NB4 (cell line): ENCODE results near the gene CSNK2A1.

Source experiments
- DNase-seq: peaks from one replicate; pipeline ENCODE4 v3.0.0; 2010; ENCODE audit warnings: low read depth
- H3K4me3 ChIP-seq: one replicate; pipeline ENCODE4 v1.5.1; 2011; ENCODE audit warnings: mild to moderate bottlenecking, low read depth, low read length, moderate library complexity
- MYC ChIP-seq: IDR thresholded peaks from 2 replicates; pipeline ENCODE4 v1.6.1; 2011; ENCODE audit warnings: low read depth, low read length
- POLR2A ChIP-seq: IDR thresholded peaks from 2 replicates; pipeline ENCODE4 v1.6.1; 2011; ENCODE audit warnings: mild to moderate bottlenecking; ENCODE audit not compliant: insufficient read length; ENCODE audit errors: extremely low read depth
- TF ChIP-seq, protein P1 (sequence below): IDR thresholded peaks from 2 replicates; pipeline ENCODE4 v1.6.1; 2011; ENCODE audit warnings: low read depth, low read length
- TF ChIP-seq, protein P2 (sequence below): IDR thresholded peaks from one replicate; pipeline ENCODE4 v1.5.1; 2012; ENCODE audit warnings: low read depth, low read length

CSNK2A1 gene

DNA sequence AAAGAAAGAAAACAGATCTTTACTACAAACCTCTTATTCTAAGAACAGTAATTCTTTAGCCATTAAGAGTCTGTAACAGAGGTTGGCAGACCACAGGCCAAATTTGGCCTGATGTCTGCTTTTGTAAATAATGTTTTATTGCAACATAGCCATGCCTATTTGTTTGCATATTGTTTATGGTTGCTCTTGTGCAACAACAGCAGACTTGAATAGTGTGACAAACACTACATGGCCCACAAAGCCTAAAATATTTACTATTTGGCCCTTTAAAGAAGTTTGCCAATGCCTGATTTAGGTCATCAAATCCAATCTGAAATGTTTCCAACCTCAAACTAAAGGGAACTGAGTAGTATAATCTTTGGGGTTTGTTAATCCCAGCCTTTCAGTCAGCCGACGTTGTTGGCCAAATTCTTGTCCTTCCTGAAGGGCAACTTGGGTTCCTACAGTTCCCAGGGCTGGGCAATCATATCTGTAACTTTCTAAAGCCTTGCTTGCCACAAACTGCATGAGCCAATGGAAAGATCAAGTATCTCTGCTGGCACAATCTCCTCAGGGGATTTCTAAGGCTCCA, 47.4 kb downstream of the CSNK2A1 start:
- TF ChIP-seq POLR2A: no peak
- TF ChIP-seq, protein P1, sequence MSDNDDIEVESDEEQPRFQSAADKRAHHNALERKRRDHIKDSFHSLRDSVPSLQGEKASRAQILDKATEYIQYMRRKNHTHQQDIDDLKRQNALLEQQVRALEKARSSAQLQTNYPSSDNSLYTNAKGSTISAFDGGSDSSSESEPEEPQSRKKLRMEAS: no peak
- TF ChIP-seq, protein P2, sequence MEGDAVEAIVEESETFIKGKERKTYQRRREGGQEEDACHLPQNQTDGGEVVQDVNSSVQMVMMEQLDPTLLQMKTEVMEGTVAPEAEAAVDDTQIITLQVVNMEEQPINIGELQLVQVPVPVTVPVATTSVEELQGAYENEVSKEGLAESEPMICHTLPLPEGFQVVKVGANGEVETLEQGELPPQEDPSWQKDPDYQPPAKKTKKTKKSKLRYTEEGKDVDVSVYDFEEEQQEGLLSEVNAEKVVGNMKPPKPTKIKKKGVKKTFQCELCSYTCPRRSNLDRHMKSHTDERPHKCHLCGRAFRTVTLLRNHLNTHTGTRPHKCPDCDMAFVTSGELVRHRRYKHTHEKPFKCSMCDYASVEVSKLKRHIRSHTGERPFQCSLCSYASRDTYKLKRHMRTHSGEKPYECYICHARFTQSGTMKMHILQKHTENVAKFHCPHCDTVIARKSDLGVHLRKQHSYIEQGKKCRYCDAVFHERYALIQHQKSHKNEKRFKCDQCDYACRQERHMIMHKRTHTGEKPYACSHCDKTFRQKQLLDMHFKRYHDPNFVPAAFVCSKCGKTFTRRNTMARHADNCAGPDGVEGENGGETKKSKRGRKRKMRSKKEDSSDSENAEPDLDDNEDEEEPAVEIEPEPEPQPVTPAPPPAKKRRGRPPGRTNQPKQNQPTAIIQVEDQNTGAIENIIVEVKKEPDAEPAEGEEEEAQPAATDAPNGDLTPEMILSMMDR: no peak
- no peak for TF ChIP-seq MYC
- no peak for DNase-seq
- H3K4me3 ChIP-seq: no peak overlapping the region

DNA sequence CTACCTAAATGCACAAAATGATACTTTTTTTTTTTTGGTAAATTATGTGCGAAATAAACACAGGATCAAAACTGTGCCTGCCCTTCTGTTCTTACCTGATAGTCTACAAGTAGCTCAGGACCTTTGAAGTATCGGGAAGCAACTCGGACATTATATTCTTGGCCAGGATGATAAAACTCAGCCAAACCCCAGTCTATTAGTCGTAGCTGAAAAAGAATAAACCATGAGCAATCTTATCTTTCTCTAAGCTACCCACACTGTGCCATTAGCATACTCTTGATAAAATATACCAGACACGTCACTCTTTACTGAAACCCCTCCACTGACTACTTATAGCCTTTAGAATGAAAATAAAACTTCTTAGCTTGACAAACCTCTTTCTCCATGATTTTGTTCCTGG, 51.4 kb downstream of the CSNK2A1 start:
- no peak for DNase-seq
- no peak overlapping the region for H3K4me3 ChIP-seq
- TF ChIP-seq, protein P1: no peak
- no peak for TF ChIP-seq MYC
- TF ChIP-seq, protein P2: no peak
- no peak for TF ChIP-seq POLR2A

DNA sequence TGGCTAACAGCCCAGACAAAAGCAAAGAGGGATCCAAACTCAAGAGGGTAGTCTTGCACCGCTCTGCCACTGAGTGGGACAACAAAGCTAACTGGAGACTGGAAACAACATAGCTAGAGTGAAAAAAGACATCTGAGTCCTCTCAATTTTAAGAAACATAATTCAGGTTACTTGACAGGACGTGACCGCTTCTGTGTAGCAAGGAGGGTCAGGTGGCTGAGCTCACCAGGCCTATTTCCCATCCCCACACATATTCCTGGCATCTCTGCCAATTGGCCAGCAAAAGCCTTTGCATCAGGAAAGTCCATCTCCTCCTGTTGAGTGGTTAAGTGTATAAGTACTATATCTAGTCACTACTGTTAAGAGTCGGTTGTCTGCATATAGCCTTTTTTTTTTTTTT, 55.9 kb downstream of the CSNK2A1 start:
- H3K4me3 ChIP-seq: no peak overlapping the region
- DNase-seq: no peak
- no peak for TF ChIP-seq MYC
- TF ChIP-seq, protein P2: no peak
- TF ChIP-seq, protein P1: no peak
- no peak for TF ChIP-seq POLR2A

DNA sequence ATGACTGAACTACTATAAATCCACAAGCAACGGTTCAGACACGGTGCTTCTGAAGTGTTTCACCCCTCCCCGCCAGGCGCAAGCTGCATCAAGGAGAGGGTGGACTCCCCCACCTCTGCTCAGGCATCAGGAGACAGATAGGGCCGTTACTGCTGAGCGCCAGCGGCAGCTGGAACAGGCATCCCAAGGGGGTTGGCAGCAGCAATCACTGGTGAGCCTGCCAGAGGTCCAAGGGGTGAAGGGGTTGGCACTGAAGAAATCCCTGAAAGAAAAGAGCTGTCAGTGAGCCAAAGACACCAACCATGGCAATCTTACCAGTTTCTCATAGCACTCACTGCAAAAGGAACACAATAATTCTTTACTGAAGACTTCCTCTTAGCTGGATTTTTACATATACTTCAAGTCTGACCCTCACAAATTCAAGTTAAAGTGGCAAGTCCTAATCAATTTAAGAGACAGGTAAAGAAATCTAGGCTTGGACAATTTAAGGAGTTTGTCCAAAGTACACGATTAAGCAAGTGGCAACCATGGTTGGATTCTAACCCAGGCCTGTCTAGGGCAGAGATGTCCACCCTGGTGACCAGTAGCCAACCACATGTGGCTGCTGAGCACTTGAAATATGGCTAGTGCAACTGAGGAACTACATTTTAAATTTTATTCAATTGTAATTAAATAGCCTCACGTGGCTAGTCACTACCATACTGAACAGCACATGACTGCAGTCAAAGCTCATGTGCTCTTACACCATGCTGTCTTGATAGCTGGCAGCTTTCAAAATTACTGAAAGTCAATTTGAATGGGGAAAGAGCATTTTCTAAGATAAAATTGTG, 59.6 kb downstream of the CSNK2A1 start:
- no peak for TF ChIP-seq POLR2A
- TF ChIP-seq, protein P2: no peak
- TF ChIP-seq, protein P1: no peak
- no peak for TF ChIP-seq MYC
- no peak overlapping the region for H3K4me3 ChIP-seq
- DNase-seq: no peak

DNA sequence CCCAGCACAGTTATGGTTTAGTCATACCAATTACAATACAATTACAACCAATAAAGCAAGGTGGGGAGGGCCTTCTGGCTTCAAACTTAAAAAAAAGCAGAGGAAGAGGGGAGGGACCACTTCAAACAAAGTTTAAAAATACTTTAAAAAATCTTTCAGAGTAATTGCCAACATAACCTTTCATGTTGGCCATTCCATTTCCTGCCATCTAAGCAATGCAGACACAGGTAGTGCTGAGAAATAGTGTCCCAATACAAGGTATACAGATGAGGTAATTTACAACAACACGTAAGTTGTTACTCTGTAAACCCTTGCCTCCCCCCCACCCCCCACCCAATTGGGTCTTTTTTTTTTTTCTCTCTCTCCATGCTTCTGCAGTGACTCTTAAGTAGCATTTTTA, 62.4 kb downstream of the CSNK2A1 start:
- no peak overlapping the region for H3K4me3 ChIP-seq
- TF ChIP-seq, protein P2: no peak
- no peak for TF ChIP-seq POLR2A
- TF ChIP-seq MYC: no peak
- TF ChIP-seq, protein P1: no peak
- DNase-seq: no peak
